NCI-H2227 (cell line): ENCODE data around the gene MRI1.
"Not testable (repeated sequence)": the region's sequence is repeated elsewhere in the genome, so short reads cannot be mapped to it uniquely, and the experiment has no call there.

Experiments used
- DNase-seq: peaks from one replicate; lab custom pipeline; 2025; ENCODE audit not compliant: unreplicated experiment; lab: John Stamatoyannopoulos, UW

Gene MRI1

DNA sequence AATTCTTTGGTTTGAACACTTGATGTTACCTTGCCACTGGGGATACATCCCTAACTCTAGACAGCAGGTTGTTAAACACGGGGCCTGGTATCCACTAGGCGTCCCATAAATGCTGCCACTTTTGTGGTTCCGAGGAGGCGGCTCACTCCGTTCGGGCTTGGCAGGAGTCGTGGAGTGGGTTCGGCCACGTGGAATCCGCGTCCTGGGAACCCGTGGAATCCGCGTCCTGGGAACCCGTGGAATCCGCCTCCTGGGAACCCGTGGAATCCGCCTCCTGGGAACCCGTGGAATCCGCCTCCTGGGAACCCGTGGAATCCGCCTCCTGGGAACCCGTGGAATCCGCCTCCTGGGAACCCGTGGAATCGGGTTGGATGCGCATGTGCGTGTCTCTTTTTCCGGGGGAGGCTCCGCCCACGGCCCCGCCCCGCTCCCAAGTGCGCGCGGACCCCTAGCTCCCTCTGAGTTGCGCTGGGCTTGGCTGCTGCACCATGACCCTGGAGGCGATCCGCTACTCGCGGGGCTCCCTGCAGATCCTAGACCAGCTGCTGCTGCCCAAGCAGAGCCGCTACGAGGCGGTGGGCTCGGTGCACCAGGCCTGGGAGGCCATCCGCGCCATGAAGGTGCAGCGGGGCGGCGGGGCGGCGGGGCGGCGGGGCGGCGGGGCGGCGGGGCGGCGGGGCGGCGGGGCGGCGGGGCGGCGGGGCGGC, at the start of gene MRI1:
TSS of gene MRI1 (plus strand) at position 422 of the 707 bp plus-strand sequence. CDS start at position 489, 67 bp downstream.
- DNase-seq: peak; percentile 78

- DNase-seq: no peak
These were observed 47.1 kb upstream of the MRI1 start for GRCh38 chr19:13717194-13717643.

DNA sequence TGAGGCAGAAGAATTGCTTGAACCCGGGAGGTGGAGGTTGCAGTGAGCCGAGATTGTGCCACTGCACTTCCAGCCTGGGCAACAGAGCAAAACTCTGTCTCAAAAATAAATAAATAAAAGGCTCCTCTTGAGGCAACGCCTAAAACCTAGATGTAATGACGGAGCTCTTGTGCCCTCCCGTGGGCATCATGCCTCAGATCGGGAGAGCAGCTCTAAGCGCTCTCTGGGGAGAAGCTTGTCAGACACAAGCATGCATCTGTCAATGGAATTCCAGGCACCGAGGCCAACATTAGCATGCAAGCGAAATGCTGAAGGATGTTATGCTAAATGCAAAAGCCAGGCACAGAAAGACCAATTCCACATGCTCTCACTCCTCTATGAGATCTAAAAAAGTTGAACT, 45.6 kb upstream of the MRI1 start:
- DNase-seq: peak; percentile 53

DNA sequence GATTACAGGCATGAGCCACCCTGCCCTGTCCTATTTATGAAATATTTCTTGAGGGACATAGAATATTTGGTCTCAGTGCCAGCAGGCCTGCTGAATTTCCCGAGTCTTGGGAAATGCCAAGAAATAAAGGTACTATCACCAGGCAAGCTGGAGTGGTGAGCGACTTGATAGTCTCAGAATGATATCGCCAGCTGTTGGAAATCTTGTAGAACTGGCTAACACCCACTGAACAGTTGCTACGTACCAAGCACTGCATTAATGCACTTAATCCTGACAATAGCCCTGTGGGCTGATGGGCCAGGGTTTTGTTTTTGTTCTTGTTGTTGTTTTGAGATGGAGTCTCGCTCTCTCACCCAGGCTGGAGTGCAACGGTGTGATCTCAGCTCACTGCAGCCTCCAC, 42.2 kb upstream of the MRI1 start:
- no peak for DNase-seq

DNA sequence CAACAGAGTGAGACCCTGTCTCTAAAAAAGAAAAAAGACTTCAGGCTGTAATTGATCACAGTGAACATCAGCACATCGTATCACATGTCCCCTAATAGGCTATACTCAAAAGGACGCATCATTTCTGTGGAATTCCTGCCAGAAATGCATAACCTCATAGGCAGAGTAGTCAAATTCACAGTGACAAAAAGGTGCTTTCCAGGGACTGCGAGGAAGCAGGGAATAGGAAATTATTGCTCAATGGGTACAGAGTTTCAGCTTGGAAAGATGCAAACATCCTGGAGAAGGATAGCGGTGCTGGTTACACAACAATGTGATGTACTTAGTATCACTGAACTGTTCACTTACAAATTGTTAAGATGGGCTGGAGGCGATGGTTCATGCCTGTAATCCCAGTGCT, 41.1 kb upstream of the MRI1 start:
- no peak for DNase-seq

DNA sequence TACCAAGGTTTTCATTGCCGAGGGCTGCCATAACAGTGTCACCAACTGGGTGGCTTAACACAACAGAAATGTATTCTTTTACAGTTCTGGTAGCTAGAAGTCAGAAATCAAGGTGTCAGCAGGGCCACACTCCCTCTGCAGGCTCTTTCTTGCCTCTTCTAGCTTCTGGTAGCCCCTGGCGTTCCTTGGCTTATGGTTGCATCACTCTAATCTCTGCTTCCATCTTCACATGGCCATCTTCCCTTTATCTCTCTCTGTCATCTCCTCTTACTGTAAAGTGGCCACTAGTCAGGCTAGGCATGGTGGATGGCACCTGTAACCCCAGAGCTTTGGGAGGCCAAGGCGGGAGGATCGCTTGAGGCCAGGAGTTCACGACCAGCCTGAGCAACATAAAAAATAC, 38.0 kb upstream of the MRI1 start:
- DNase-seq: no peak

DNA sequence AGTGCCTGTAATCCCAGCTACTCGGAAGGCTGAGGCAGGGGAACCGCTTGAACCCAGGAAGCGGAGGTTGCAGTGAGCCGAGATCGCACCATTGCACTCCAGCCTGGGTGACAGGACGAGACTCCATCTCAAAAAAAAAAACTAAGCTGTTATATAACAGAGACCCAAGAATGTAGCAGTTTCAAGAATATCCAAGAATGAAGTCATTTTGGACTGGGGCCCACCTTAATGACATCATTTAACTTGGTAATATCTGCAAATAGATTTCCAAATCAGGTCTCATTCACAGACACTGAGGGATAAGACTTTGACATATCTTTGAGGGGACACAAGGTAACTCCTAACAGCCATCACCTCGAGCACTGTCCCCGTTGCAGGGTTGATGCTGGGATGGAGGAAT, 36.5 kb upstream of the MRI1 start:
- DNase-seq: no peak

DNA sequence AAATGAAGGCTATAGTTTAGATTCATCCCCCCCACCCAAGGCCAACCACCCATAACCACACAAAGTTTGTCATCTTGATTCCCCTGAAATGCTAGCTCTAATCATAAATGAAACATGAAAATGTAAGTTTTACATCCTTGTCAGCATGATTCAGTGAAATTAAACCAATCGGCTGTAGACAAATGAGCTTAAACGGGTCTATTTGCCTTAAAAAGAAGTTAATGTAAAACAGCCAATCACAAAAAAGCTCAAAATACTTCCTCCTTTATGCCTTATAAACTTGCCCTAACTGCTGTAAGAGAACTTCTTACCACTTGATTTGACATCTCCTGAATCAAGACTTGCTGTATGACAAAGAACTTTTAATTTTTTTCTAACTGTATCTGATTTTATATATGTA, 34.5 kb upstream of the MRI1 start:
- DNase-seq: no peak

DNA sequence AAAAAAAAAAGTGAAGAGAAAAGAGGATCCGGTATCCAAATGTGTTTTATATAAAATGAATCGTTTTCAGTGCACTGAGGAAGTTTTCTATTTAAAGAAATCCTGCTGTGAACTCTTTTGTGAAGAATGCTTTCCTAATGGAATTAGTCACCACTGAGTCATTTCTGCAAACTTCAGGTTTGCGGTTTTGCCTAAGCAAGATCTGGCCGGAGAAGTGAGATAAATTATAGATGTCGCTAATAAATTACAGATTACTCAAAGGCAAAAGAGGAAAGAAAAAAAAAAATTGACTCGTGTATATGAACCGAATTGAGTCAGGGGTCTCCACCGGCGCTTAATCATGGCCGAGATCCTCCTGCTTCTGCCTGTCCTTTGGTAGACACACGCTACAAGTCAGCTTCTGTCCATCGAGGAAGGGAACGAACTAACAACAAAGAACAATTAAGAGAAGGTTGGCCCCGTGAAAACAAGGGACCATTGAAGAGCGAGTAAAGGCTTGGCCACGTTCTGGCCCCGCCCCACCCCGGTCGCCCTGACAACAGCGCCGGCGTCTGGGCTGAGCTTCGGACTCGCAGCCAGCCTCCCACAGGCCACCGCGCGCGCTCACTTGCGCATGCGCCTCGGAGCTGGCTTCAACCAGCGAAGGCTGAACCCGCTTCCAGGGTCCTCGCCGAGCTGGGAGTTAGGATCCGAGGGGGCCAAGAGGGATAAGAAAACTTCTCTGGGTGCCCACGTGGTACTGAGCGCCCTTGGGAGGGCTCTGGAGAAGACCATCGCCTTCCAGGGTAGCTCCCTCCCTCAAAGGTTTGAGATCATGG, 33.0 kb upstream of the MRI1 start:
- peak; percentile 95 for DNase-seq

GRCh38 chr19:13732337-13732736, 32.0 kb upstream of the MRI1 start:
- DNase-seq: no peak

DNA sequence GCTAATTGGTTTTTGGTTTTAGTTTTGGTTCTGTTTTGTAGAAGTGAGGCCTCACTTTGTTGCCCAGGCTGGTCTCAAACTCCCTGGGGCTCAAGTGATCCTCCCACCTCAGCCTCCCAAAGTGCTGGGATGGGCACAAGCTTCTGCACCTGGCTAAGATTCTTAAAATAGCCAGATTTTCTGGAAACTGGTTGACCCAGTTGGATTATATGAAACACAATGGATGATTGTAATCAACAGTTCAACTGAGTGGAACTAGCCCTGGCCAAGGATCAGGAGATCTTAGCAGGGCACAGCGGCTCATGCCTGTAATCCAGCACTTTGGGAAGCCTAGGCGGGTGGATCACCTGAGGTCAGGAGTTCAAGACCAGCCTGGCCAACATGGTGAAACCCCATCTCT, 29.6 kb upstream of the MRI1 start:
- DNase-seq: no peak

DNA sequence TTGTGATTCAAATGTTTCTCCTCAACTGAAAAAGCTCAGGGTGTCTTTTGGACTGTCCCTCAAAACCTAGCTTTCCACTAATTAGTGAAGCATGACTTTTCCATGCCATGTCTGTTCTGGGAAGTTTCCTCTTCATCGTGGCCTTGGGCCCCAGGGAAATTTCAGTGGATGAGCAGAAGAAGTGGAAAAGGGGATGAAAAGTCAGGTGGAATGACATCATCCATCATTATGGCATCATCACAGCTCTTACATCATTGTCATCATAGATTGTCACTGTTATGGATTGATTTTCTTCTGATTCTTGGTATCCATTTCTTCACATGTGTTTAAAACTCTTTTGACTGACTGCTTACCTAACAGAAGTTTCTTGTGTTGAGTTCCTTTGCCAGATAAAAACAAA, 26.2 kb upstream of the MRI1 start:
- no peak for DNase-seq

DNA sequence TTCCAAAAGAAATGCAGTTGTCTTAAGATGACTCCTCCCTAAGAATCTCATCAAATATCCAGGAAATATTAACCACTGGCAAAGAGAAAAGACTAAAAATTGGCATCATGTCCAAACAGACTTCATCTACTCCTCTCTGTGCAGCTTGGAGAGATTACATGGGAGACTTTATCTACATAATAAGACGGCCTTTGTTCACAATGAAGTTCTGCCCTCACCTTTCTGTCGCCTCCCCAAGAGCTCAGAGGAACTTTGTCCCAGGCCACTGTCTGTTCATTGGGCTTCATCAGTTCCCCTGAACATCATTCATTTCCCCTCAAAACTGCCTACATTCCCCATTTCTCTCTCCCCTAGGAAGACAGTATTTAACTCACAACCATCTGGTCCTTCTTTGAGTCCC, 22.4 kb upstream of the MRI1 start:
- no peak for DNase-seq

DNA sequence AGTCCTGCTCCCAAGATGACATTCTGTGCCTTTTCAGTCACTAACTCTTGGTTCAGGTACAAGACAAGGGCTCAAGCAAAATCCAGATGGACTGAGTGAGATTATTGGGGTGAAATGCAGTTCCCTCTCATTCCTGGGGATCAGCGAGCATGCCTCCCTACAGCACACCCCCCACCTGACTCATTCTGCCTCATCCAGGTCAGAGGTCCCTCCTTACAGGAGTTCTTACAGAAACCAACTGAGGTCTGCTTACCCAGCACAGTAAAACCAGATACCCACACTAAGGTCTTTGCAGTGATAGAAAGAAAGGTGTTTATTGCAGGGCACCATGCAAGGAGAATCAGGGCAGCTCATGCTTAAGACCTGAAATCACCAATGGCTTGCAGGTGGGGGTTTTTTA, 21.6 kb upstream of the MRI1 start:
- DNase-seq: no peak

DNA sequence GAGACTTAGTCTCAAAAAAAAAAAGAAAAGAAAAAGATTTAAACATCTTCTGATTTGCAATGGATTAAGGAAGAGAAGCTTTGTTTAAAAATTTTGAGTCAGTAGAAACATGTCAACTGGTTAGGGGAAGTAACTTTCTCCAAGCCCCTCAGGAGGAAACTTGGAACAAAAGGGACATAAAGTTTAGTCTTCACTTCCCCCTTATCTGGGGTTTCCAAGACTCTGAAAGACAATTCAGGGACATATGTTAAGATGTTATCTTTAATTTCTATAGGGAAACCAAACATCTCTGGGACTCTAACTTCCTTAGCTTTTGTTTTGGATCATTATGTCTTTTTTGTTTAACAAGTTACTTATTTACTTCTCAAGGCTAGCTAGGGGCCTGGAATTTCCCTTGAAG, 20.1 kb upstream of the MRI1 start:
- DNase-seq: no peak

GRCh38 chr19:13747098-13747453, 17.2 kb upstream of the MRI1 start:
- no peak for DNase-seq

DNA sequence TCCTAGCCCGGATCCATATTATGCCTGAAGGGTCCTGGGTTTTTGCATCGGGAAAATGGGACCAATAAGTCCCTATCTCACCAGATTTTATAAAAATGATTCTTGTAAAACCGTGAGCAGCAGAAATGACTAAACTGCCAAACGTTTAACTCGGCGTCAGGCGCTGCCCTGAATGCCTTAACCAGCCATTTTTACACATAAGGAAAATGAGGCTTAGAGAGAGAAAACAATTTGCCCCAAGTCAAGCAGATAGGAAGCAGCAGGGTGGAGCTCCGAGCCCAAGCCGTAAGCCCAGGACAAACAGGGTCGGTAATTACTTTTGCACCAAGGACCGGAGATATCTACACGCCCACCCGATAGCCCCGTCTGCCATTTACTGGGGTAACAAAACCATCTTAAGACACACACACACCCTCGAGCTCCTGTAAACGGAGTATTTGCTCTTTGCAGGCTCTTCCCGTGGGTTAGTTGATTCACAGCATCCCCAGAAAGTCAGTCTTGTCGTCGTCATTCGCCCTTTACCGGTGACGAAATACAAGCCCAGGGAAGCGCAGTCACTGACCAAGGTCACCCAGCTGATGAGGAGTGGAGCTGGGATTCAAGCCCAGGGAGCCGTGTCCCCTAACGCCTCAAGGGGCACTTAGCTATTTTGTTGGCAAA, 16.0 kb upstream of the MRI1 start:
- peak; percentile 42 for DNase-seq

GRCh38 chr19:13751436-13751835, 12.9 kb upstream of the MRI1 start:
- no peak for DNase-seq

DNA sequence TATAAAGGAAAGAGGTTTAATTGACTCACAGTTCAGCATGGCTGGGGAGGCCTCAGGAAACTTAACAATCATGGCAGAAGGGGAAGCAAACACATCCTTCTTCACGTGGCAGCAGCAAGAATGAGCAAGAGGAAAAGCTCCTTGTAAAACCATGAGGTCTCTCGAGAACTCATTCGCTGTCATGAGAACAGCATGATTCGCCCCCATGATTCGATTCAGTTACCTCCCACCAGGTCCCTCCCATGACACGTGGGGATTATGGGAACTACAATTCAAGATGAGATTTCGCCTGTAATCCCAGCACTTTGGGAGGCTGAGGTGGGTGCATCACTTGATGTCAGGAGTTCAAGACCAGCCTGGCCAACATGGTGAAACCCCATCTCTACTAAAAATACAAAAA, 10.7 kb upstream of the MRI1 start:
- DNase-seq: not testable (repeated sequence)

GRCh38 chr19:13756210-13756609, 8.1 kb upstream of the MRI1 start:
- DNase-seq: no peak

DNA sequence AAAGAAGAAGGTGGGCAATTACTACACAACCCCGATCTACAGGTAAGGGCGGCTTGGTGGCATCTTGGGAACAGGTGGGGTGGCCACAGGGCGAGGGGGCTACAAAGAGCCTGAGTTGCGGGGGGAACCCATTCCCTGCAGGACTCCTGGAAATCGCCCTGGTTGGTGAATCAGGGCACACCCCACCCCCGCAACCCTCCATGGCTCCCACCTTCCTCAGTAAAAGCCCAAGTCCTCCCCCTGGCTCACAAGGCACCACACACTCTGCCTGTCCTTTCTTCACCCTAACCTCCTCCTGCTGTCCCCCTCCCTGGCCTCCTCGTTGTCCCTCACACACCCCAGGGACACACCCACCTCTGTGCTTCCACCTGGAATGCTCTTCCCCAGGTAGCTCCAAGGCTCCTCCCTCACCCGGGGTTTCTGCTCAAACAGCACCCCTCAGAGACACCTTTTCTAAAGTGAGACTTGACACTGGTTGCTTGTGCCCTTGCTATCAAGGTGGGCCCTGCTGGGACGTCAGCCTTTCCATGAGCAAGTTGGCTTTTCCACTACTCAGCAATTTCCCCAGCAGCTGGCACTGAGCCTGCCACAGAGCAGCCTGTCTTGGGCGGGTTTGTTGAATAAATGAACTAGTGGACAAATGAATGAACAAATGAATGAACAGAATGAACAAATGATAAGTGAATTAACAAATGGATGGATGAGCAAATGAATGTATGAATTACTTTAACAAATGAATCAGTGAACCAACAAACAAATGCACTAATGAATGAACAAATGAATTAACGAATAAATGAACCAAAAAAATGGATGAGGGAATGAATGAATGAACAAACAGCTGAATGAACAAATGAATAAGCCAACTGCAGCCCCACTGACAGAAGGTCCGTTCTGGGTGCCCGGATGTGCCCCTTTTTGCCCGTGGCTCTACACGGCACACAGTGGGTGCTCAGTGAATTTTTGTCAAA, 6.2 kb upstream of the MRI1 start:
- no peak for DNase-seq
